ENCODE results near the gene NKAIN2.
A peak's percentile ranks its signal among the peaks of the same experiment; 100 is the strongest.

NKAIN2 gene

DNA sequence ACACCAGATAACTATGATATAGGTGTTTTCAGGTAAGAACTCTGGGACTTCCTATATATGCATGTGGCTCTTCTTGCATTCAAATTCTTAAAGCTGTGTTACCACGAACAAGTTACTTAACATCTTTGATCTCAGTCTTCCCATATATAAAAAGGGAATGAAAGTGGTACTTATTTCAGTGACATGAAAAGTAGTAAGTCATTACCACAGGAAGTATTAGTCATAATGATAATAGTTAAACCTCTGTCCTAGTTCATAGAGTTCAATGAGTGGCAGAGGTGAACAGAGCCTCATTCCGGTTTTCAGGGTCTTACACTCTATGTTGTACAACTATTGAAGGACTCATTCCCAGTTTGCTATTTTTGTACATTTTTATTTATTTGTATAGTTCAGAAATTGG, 237.0 kb downstream of the NKAIN2 start:
- DNase-seq = no peak

DNA sequence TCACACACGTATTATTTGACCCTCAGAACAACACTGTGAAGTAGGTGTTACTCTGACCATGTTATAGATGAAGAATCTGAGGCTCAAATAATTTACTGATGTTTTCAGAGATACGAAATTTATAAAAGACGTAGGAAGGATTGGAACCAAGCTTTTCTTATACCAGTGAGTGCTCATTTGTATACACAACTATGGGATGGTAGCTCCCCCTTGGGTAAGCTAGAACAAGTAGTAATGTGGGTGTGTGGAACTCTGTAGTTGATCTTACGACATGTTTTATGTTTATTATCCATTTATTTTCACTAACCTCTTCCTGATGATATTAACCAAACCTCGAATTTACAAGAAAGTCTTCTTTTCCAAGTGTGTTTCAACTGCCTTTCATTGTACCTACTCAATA, 248.5 kb downstream of the NKAIN2 start:
- no peak for DNase-seq

DNA sequence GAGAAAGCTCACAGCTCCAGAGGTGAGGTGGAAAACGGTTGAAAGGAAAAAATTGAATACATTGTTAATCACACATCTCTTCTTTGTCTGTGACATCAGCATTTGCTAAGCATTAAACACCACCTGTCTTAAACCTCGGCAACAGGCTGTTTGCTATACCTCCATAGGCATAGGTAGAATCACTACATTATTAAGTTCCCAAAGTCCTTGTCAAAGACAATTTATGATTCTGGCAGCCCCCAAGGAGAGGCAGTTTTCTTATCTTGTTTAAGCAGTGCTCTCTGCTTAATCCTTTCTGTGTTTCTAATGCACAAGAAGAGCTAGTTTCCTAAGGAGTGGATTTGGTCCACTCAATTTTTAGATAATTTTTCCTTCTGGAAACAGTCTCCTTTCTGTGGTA, 249.7 kb downstream of the NKAIN2 start:
- no peak for DNase-seq

DNA sequence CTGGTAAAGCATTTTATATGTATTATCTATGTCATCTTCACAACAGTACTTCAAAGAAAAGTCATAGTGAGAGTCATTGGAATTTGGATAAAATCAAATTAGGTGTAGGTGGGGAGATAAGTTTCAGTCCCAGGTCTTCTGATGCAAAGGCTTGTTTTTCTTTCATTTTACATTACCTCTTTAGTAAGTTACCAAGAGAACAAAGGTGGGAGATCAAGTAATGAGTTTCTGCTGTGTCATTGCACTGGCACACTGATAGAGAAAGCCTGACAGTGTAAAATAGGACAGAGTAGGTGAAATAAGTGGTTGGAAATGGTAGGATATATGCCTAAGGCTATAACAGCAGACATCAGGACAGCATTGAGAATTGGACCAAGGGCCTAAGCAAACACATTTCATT, 250.4 kb downstream of the NKAIN2 start:
- DNase-seq = no peak

DNA sequence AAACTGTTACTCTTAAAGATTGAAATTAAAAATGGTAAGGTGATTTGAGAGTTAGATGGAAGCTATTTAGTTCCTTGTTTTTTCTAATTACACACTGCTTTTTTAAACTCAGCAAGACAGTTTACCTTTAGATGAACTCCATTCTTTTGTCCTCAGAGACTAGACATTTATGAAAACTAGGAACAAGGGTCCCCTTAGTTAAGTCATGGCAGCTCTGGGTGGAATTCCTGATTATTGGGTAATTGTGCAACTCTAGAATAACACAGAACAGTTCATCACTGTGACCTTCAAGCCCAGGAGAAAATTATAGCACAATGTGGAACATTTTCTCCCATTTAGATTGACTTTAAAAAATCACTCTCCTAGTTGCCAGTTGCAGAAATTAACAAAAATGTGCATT, 251.7 kb downstream of the NKAIN2 start:
- DNase-seq = no peak

DNA sequence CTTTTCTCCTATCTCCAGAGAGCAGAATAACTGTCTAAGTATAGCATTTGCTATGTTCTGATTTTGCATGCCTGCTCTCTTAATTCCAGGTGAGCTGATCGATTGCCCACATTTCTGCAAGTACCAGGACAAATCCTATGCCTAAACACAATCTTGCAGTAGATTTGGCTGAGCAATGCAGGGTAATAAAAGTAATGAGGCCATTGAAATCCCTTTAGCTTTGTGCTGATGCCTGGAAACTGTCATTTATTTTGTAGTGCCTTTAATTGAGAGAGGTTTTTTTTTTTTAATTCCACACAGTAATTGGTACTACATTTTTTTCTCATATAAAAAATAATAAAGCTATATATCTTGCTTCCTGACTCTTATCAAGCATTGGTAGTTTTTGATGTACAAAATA, 252.3 kb downstream of the NKAIN2 start:
- no peak for DNase-seq

DNA sequence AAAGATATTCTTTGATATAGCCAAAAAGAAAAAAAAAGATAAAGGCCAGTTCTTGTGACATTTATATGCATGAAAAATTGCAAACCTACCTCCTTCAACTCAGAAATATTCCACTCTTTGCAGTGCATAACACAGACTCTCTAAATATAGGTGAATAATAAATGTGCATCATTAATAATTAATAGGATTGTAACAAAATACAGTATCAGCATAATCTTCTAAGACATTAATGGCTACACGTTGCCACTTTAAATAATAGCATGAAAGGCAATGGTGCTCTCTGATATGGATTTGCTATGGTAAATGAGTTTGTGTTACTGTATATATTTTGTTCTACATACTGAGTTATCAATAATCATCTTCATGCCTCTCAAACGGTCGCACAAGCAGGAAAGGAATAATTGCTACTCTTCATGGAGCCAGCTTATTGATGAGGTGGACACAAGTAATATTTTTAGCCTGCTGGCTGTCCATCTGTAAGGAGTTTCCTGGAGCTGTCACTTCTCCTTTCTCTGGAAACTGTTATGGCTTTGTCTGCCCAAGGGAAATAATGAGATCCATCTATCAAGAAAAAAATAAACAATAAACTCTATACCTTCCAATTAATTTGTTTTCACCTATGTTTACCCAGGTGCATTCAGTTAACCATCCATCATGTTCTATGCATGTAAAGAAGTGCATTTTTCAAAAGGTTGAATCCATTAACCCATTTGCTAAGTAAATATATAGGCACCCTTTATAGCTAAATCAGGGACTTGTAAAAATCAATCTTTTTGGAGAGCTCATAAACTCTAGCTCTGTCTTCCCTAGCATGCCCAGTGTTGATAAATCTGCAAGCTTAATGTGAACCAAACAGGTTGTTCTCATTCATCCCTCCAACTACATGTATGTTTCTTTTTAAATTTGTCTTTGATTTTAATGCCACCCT, 253.0 kb downstream of the NKAIN2 start:
- DNase-seq = no peak

DNA sequence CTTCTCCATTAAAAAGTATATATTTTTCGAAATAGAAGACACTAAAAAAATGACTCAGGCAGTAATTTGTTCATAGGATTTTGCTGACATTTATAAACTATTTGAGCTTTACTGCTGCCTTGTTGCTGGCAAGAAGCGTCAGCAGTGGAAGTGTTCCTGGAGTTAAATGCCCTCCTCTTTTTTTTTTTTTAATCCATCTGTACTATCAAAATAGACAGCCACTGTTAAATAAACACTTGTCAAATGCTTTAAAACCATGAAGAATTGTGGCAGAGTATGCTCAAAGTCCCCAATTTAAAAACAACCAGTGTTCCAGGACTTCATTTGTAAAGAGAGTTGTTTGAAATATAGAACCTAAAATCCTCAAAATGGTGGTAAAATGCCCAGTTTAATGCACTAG, 253.8 kb downstream of the NKAIN2 start:
- no peak for DNase-seq

DNA sequence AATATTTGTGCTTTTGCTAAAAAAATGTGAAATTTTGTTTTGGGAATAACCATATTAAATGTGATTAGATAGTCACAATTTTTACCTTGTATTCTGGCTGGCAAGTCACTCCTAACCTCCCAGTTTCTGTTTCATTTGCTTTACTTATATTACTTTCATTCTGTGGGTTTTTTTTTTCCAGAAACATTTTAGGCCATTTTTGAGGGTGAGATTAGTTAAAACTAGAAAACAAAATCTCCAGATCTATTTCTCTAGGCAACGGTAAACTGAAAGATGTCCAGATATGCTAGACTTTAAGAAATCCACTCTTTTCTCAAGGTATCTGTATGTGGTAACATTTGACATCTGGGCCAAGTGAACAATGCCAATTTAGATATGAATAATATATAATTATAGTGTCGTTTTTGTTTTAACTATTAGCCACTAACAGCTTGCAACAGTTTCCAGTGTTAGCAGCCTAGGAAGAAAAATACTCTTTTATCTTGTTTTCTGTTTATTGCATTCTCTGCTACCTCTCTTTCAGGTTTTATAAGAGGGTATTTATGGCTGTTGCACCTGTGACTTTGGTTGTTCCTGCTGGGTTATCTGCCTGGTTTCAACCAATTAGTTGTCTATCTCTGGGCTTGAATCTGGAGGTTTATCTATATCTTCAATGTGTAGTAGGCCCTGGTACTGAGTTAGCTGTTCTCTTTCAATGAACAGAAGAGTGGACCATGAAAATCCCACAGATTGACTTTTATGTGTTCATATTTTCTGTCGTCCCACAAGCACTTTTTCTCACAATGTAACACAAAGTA, 260.9 kb downstream of the NKAIN2 start:
- DNase-seq = no peak

DNA sequence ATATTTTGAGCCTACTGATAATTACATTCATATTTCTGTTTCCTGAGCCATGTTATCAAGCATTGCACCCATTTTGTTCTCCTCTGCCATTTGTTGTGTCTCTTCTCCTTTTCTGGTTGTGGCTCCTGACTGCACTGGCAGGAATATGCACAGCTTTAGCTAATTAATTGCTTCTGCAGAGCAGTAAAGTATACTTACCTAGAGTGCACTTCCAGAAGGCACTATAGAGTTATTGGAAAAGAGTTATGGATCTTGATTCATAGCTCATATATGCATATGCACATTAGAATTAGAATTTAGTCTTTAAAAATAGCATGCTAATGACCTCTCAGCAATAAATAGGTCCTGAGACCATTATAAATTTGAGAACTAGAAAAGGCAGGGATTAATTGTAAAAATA, 262.6 kb downstream of the NKAIN2 start:
- no peak for DNase-seq

DNA sequence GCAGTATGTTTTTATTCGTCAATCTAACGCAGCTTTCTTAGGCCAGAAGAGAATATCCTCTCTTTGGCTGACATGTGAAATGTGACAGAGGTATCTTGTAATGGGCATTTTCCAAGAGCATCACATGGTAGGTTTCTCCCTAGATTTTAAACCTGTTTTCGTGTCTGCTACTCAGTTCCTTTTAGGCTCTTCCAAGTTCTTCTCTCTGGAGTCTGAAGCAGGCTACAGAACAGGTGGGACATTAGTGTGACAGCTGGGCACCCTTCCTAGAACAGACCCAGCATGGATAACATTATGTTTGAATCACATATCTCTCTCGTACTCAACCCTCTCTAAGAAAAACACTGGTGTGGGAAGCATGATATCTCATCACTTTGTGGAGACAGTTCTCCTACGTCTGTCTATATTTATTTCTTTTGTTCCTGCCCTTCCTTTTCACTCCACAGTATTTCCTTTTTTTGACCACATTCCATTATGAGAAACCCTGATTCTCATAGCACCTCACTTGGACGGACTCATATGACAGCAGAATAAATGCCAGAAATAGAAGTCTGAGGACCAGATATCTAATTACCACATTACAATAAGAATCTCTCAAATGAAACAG, 263.4 kb downstream of the NKAIN2 start:
- no peak for DNase-seq

DNA sequence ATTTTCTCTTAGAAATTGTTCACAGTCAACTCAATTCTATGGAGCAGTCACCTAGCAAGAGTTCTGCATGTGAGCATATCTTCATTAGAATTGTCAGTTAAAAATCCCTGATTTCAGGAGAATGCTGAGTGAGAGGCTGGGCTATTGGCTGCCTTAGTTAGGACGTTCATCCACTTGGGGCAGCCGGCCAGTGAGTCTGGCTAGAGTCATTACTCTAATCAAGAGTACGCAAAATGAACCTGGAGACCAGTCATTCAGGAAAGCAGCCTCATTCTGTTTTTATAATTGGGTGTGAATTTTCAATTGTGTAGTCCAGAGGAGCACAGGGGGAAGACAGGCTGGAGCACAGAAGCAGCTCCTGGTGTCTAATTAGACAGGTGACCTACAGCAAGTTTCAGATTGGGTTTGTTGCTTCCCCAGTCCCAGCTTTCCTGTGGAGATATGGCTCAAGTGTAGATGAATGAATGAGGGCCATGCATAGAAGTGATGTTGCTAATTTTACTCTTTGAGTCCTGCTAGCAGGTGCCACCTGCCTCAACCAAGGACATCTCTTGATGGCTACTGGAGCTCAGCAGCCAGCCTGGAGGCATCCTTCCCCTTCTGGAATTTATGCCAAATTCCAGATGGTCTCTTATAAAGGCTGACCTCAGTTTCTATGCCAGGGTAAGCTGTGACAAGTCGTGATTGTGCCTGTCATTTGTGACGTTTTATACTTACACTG, 265.7 kb downstream of the NKAIN2 start:
- no peak for DNase-seq

DNA sequence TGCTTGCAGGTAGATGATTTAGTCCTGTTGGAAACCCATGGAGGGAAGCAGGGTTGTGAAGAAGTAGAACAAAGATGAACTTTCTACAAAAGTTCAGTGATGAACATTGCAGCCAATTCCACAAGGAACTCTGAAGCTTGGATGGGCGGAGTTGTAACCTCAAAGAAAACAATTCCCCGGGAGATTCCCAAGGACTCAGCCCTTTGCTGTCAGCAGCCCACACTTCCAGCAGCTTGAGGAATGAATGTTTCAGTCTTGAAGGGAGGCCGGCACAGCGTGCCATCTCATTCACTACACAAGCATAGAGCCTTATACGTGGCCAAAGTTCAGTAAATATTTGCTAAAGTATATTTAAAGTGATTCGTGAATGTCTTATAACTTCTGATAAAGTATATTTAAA, 269.4 kb downstream of the NKAIN2 start:
- DNase-seq = peak; percentile 20

DNA sequence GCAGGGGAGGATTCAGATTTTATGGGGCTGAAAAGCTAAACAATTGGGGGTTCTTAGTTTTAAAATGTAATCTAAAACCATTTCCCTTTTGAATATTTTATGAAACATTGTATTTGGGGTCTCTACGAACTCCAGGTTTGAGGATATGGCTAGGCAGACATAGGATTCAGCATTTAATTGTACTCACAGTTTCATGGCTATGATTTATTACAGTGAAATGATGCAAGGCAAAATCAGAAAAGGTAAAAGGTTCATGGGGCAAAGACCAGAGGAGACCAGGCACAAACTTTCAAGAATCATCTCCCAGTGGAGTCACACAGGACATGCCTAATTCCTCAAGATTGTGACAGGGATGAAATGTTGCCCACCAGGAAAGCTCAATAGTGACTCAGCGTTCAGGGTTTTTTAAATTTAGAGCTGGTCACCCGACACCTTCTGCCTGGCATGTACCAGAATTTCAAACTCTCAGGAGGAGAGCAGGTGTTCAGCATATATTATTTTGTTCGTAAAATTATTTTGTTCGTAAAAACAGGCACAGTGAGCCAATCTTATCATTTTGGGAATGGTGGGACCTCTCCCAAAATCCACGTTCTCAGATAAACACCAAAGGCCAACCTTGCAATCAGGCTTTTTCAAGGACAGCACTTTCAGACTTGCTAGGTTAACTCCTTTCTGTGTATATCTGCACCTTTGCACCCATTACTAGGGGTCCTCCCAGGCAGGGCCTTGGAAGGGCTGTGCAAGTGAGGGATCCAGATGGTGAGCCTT, 270.3 kb downstream of the NKAIN2 start:
- DNase-seq = no peak

DNA sequence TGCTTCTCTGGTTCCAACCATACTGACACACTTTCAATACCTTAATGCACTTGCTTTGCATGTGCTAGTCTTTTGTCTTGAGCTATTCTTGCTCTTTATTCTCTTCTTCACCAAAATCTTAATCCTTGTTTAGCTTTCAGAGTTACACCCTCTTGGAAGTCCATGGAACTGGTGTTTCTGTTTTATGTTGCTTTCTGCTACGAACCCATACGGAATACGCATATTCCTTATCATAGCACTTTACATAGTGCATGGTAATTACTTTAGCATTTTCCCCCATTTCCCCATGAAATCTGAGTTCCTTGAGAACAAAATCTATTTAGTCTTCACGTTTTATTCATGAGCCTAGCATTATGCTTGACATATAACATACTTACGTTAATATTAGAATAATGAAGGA, 270.9 kb downstream of the NKAIN2 start:
- no peak for DNase-seq

DNA sequence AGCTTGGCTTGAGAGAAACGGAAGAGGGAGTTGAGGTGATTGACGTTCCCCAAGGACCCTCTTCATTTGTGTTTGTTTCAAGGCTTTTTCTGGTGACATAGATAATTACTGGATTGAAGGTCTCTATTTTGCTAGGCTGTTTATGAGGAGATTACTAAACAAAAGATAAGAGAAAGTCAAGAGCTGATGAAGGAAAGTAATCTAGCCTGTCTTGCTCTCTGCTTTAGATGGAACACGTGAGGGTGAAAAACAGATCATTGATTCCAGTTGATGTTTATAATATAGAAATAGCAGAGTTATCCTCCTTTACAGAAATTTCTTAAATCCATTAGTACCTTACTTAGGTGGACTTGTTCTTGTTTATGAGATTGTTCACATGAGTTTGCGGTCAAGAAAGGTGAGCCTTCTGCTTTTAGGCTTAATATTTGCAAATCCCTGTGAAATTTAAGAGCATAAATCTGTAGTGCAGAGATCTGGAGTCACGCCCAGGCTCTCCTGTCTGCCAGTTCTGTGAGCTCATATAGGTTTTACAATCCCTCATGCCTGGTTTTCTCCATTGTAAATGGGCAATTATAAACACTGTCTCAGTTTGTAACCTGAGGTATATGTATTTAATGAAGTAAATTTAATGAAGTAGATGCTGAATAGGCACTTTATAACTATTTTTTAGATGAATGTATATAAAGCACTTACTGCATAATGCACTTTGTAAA, 272.8 kb downstream of the NKAIN2 start:
- no peak for DNase-seq

DNA sequence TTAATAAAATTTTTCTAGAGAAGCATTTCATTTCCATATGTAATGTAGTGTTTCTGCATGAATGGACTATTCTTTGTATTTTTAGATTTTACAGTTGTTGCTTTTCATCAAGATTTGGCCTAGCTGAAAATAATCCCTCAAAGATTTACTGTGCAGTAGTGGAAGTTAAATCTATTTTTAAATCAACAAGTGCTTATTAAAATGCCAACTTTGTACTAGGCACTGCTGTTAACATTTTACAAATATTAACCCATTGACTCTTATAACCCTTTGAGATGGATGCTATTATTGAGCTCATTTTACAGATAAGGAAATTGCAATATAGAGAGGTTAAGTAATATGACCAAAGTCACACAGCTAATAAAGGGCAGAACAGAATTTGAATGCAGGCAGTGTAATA, 274.5 kb downstream of the NKAIN2 start:
- no peak for DNase-seq

DNA sequence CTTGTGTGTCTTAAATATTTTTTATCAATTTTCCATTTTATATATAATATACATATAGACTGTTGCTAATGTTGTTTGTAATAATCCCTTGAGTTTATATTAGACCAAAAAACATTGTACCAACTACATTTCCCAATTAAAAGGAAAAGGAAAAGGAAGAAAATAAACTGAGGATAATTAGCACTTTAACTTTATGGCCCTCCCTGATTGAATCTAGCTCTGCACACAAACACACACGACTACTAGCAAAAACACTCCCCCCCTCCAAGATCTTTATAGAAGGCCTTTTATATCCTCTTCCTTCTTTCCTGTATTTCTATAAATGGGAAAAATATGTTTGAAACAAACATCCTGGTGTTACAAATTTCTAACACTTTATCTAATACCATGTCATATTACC, 276.8 kb downstream of the NKAIN2 start:
- no peak for DNase-seq

DNA sequence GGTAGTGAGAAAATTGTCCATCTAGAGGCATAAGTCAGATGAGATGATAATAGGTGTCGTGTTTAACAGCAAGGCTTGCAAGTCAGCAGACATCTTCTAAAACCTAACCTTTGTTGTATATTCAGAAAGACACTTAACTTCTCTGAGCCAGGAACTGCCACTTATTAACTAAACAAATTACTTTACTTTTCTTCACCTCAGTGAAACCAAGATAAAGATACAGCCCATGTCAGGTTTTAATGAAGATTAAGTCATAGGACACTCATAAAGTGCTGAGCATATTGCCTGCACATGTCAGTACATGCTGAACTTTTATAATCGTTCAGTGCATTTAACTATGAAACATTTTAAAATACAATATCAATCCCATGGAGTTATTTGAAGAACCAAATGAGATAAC, 286.8 kb downstream of the NKAIN2 start:
- DNase-seq = no peak

DNA sequence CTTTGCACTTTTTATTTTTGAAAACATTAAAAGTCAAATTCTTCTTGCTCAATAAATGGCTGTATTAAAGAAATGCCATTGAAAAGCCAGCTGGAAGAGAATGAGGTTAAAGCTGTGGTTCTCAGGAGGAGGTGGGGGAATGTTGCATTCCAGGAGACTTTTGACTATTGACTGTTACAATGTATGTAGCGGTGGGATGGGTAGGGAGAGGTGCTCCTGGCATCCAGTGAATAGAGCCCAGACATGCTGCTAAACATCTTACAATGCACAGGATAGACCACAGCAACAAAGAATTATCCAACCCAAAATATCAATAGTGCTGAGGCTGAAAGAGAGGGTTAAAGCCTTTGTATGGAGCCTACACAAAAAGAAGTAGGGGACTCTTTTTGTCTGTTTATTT, 295.9 kb downstream of the NKAIN2 start:
- no peak for DNase-seq

DNA sequence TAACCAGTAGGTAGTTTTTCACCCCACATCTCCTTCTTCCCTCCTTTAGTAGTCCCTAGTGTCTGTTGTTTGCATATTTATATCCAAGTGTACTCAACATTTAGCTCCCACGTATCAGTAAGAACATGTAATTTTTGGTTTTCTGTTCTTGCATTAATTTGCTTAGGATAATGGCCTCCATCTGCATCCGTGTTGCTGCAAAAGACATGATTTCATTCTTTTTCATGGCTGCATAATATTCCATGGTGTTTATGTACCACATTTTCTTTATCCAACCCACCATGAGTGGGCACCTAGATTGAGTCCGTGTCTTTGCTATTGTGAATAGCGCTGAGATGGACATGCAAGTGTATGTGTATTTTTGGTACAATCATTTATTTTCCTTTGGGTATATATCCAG, 306.8 kb downstream of the NKAIN2 start:
- no peak for DNase-seq

DNA sequence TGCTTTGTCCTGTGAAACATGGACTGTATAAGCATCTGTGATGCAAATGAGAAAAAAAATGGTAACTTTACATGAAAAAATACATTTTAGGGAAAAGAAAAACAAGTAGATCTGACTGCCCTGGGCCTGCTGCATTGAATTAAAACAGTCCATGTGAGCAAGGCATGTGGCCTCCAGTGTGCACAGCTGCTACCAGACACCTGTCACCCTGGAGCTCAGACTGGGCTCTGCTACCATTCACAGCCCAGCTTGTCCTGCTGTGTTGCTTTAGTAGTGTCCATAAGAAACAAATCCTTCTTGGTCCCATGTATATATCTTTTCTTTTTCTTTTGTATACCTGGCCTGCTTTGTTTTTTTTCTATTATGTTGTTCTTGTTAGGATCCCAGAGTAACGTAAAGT, 315.9 kb downstream of the NKAIN2 start:
- no peak for DNase-seq

Measured in kidney glomerular epithelial cell (primary cell).